Endothelial cell (in vitro differentiated cells): Measurements from ENCODE around the gene DYNLL2. TPM values are rescaled to one million over a fixed set of nuclear protein-coding genes. Genes with fewer than 3 reads are reported as not detected.

Experiments
- DNase-seq: peaks from one replicate; pipeline ENCODE4 v3.0.0; 2021; ENCODE audit warnings: low spot score
- H3K27ac Mint-ChIP-seq: one replicate; pipeline ENCODE4 v1.8.0; 2021; ENCODE audit warnings: mixed read lengths, inconsistent platforms; ENCODE audit not compliant: unreplicated experiment
- H3K27me3 Mint-ChIP-seq: one replicate; pipeline ENCODE4 v1.8.0; 2021; ENCODE audit warnings: mild to moderate bottlenecking, moderate library complexity, mixed read lengths, inconsistent platforms; ENCODE audit not compliant: unreplicated experiment
- H3K36me3 Mint-ChIP-seq: one replicate; pipeline ENCODE4 v1.8.0; 2021; ENCODE audit warnings: mild to moderate bottlenecking, low read depth, mixed read lengths, inconsistent platforms; ENCODE audit not compliant: unreplicated experiment
- H3K4me1 Mint-ChIP-seq: one replicate; pipeline ENCODE4 v1.8.0; 2021; ENCODE audit warnings: mild to moderate bottlenecking, mixed read lengths, inconsistent platforms; ENCODE audit not compliant: unreplicated experiment
- H3K4me3 Mint-ChIP-seq: one replicate; pipeline ENCODE4 v1.8.0; 2021; ENCODE audit warnings: mild to moderate bottlenecking, mixed read lengths, inconsistent platforms; ENCODE audit not compliant: unreplicated experiment
- H3K9me3 Mint-ChIP-seq: one replicate; pipeline ENCODE4 v1.8.0; 2021; ENCODE audit warnings: mixed read lengths, inconsistent platforms; ENCODE audit not compliant: unreplicated experiment
- total RNA-seq: library from RNA; stranded (reverse); fragmentation: NEBNext Ultra II Directional; extraction: Animal tissue kit (Norgen Biotek cat#: 25700); gene quantifications from one replicate; pipeline ENCODE4 v1.2.1, GENCODE V29; 2021; ENCODE audit not compliant: unreplicated experiment
- TF ChIP-seq, protein P1 (sequence below): fragments of 200-600 bp; sonication (generic); IDR thresholded peaks from one replicate; pipeline ENCODE4 v1.5.0; 2021; ENCODE audit warnings: antibody characterized with exemption; ENCODE audit not compliant: unreplicated experiment

The DYNLL2 gene
- total RNA-seq, 1 donor from 2014 or later = 14.6 TPM

DNA sequence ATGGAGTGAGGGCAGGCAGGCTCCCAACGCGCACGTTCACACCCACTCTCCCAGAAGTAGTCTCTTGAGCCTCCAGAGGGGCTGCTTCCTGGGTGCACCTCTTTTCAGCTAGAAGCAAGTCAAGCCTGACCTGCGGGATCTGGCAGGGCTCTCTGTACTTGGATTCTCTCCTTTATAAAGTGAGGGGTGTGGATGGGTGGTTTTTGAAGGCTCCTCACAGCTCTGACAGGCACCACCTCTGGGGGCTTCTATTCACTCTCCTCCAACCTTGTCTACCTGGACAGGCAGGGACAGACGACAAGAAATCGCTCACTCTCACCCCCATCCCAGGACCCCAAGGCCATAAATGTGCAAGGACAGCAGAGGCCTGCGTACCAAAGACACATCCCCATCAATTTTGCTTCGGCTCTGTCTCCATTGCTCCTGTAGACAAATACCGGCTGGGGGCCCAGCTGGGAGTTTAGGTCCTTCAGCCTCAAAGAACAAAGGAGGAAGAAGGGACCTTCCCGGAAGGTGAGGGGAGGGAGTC is 814 bp upstream of the DYNLL2 start:
- Mint-ChIP-seq H3K27me3 (peaks cover 15% of the 10 kb centered on the region), H3K4me3 (peak overlapping the region; percentile 42), H3K4me1 (peaks cover 21% of the 10 kb centered on the region), H3K9me3 (no peaks in the 10 kb centered on the region), H3K36me3 (peaks cover 7% of the 10 kb centered on the region), H3K27ac (peak overlapping the region; percentile 92)
- DNase-seq = no peak
- TF ChIP-seq, protein P1, sequence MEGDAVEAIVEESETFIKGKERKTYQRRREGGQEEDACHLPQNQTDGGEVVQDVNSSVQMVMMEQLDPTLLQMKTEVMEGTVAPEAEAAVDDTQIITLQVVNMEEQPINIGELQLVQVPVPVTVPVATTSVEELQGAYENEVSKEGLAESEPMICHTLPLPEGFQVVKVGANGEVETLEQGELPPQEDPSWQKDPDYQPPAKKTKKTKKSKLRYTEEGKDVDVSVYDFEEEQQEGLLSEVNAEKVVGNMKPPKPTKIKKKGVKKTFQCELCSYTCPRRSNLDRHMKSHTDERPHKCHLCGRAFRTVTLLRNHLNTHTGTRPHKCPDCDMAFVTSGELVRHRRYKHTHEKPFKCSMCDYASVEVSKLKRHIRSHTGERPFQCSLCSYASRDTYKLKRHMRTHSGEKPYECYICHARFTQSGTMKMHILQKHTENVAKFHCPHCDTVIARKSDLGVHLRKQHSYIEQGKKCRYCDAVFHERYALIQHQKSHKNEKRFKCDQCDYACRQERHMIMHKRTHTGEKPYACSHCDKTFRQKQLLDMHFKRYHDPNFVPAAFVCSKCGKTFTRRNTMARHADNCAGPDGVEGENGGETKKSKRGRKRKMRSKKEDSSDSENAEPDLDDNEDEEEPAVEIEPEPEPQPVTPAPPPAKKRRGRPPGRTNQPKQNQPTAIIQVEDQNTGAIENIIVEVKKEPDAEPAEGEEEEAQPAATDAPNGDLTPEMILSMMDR = no peak

DNA sequence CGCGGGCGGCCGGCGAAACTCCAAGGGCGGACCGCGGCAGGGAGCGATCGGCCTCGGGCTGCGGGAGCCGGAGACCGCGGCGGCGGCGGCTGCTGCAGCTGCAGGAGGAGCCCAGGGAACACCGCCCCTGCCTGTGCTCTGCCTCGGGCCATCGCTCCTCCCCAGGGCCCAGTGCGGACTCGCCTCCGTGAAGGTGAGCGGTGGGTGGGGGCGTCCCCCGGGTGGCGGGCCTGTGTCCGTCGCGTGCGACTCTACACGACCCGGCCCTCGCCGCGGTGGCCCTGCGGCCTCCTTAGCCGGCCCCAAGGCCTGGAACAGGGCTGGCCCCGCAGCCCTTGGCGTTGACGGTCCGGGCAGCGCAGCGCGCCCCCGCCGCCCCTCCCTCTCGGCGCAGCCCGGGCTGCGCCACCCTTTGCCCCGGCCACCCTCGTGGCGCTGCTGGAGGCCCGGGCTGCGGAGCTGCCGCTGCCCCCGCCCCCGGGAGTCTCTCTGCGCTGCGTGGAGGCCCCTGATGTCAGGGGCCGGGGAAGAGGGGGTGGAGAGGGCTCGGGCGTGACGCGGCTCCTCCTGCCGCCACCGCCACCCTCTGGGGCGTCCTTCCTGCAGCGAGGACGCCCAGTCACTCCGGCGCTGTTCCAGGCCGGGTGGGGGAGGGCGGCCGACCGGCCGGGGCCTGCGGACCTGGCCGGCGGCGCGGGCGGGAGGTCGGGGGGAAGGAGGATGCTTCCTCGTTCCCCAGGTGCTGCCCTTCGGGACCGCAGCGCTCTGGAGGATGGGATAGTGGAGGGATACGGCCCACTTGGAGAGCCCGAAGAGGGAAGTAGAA is 485 bp downstream of the DYNLL2 start:
- Mint-ChIP-seq H3K27ac (no peak overlapping the region), H3K9me3 (no peaks in the 10 kb centered on the region), H3K36me3 (peaks cover 14% of the 10 kb centered on the region), H3K4me1 (peaks cover 21% of the 10 kb centered on the region), H3K4me3 (peak overlapping the region; percentile 93), H3K27me3 (peaks cover 15% of the 10 kb centered on the region)
- TF ChIP-seq, protein P1 = no peak
- peak; percentile 44 for DNase-seq

DNA sequence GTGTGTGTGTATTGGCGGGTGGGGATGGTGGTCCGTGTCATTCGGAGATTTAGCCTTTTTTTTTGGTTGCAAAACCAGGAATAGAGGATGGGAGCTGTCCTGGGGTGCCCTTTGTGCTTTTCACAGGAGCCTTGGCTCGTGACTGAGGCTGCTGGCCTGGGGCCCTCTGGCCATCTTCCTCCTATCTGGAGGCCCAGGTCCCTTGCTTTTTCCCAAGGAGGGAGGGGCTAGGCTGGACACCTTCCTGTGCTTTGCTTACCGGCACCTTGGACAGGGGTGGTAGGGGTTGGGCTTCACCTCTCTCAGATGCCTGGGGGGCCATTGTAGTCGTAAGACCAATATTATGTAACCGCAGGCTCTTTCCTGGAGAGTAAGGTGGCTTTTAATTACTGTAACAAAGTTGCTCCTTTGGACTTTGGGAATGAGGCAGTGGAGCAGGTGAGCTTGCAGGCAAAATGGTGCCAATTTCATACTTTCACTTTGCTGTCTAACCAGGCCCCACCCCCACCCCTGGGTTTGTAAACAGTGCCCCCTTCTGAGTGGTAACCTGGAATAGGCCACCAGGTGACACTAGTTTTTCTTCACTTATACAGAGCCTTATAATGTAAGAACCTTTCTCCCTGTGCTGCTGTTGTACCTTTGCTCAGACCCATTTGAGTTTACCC is 1.2 kb downstream of the DYNLL2 start:
- peak overlapping the region; percentile 93 for H3K4me3 Mint-ChIP-seq
- TF ChIP-seq, protein P1 = no peak
- H3K36me3 Mint-ChIP-seq = peaks cover 15% of the 10 kb centered on the region
- H3K27me3 Mint-ChIP-seq = peaks cover 15% of the 10 kb centered on the region
- H3K9me3 Mint-ChIP-seq = no peaks in the 10 kb centered on the region
- peaks cover 21% of the 10 kb centered on the region for H3K4me1 Mint-ChIP-seq
- H3K27ac Mint-ChIP-seq = no peak overlapping the region
- DNase-seq = peak; percentile 13

DNA sequence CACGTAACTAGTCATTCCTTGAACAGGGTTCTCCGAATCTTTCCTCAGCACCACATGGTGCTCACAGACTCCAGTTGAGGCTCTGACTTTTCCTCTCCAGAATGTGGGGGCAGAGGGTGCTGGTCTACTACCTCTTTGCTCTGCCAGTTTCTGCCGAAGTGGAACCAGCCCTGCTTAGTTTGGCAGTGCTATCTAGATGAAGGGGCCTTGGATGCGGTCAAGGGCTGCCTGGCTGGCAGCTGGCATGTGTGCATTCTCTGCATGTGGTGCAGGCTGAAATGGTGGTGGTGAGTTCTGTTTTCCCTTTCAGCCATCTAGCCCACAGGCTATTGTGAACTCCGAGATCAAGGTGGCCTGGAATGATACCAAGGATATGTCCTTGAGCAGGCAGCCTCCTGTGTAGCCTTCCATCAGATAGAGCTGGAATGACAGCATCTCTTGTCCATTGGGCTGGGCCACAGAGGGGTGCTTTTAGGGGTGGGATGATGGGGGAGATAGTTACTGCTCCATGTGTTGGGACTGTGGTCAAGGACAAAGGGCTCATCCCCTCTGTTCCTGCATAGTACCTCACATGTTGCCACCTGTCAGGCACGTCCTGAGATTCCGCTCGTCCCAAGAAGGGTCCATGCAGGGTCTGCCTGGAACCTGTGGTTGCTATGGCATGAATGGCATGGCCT is 2.0 kb downstream of the DYNLL2 start:
- Mint-ChIP-seq H3K36me3 (peaks cover 22% of the 10 kb centered on the region), H3K4me1 (peaks cover 21% of the 10 kb centered on the region), H3K27ac (no peak overlapping the region), H3K27me3 (peaks cover 9% of the 10 kb centered on the region), H3K4me3 (peak overlapping the region; percentile 93), H3K9me3 (no peaks in the 10 kb centered on the region)
- no peak for DNase-seq
- TF ChIP-seq, protein P1 = no peak
